ENCODE results near the gene NADK. TPM values are rescaled to one million over a fixed set of nuclear protein-coding genes. Genes with fewer than 3 reads are reported as not detected.

NADK gene
- polyA plus RNA-seq, 1 experiment, result 37.8 TPM

DNA sequence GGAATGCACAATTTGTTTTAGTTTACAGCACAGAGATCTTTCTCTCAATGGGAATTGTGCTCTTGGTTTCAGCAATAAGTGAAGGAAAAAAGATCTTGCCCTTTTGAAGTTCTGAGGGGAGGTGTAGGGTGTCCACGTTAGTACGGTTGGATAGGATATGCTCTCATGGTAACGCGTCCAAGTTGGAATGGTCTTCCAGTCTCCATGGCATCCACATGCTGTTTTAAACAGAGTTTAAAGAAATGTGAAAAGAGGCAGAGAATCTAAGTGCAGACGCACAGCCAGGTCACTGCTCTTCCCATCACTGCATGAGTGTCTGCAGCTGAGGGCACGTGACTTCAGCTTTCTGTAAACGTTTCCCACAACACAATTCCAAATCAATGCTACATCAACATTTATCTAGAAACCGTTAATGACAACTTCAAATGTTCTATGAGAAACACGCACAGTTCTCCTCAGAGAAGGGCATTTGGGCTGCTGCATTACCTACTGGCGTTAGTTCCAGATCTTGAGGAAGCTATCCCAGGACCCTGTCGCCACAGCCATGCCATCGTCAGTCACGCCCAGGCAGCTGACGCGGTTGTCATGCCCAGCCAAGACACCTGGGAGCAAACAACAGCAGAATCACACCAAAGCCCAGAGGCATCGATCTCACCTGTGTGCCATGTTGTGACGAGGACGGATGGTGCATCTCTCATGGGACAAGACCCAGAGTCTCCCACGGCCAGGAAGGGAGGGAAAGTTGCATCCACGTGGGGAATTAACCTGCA, 8.8 kb upstream of the NADK start:
- H3K27ac ChIP-seq (ENCODE audit: low read depth, low read length), result peak overlapping the region; percentile 11
- DNase-seq (ENCODE audit: low read depth, low spot score), result no peak
- H3K9me3 ChIP-seq (ENCODE audit: control insufficient read depth, insufficient read depth, low read length), result no peaks in the 10 kb centered on the region; the same call in 1 of the 2 replicates
- H3K27me3 ChIP-seq (ENCODE audit: control insufficient read depth, insufficient read depth, low read length), result no peaks in the 10 kb centered on the region
- ChIA-PET CTCF (no interaction called here), POLR2A (no interaction called here)
- TF ChIP-seq, protein P1, sequence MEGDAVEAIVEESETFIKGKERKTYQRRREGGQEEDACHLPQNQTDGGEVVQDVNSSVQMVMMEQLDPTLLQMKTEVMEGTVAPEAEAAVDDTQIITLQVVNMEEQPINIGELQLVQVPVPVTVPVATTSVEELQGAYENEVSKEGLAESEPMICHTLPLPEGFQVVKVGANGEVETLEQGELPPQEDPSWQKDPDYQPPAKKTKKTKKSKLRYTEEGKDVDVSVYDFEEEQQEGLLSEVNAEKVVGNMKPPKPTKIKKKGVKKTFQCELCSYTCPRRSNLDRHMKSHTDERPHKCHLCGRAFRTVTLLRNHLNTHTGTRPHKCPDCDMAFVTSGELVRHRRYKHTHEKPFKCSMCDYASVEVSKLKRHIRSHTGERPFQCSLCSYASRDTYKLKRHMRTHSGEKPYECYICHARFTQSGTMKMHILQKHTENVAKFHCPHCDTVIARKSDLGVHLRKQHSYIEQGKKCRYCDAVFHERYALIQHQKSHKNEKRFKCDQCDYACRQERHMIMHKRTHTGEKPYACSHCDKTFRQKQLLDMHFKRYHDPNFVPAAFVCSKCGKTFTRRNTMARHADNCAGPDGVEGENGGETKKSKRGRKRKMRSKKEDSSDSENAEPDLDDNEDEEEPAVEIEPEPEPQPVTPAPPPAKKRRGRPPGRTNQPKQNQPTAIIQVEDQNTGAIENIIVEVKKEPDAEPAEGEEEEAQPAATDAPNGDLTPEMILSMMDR (IDR thresholded peaks at IDR 0.05; ENCODE audit: low read depth, low read length), result no peak
- no peak overlapping the region for H3K4me3 ChIP-seq (ENCODE audit: low read depth, low read length)

DNA sequence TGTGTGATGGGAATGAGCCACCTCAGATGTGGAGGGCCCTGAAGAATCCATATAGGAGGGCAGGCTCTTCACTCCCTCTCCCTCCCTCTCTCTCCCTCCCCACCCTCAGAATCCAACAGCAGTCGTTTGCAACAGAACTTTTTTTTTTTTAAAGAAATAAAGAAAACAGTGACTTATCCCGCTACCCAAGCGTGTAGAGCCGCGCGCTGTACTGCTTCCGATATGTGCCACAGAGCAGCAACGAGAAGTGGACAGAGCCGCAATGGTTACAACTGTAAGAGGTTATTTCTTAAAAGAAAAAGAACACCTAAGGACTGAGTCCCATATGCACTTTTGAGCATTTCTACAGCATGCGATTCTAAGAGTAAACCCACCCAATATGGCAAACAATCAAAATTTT, 7.4 kb upstream of the NADK start:
- H3K27ac ChIP-seq (ENCODE audit: low read depth, low read length), result no peak overlapping the region
- CTCF ChIA-PET, result no interaction called here

DNA sequence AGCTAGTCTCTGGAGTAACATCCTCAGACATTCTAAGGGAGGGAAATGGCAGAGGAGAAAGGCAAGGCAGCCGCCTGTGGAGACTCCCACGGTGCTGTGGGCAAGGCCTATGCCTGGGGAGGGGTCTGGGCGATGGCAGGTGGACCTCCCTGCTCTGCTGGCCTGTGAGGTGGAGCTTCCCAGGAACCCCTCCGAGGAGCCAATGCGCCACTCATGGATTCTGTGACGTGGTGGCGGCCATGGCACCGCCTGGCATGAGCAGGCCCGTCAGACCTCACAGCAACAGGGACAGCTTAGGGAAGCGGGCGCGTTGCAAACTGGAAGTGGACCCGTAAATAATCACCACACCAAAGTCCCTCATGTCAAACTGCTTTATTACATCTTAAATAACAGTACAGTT, 6.7 kb upstream of the NADK start:
- no peak for DNase-seq (ENCODE audit: low read depth, low spot score)
- TF ChIP-seq, protein P1 (IDR thresholded peaks at IDR 0.05; ENCODE audit: low read depth, low read length), result no peak
- Histone ChIP-seq H3K9me3 (ENCODE audit: control insufficient read depth, insufficient read depth, low read length) (no peaks in the 10 kb centered on the region; the same call in 1 of the 2 replicates), H3K27me3 (ENCODE audit: control insufficient read depth, insufficient read depth, low read length) (no peaks in the 10 kb centered on the region), H3K4me3 (ENCODE audit: low read depth, low read length) (no peak overlapping the region), H3K27ac (ENCODE audit: low read depth, low read length) (no peak overlapping the region)
- POLR2A ChIA-PET, result no interaction called here
- CTCF ChIA-PET, result interaction anchor here (0.9 to 1.2 kb wide), 2 partner anchors 121 to 124 kb away, joined by 3 to 5 read pairs; no protein-coding TSS in a partner anchor

More for the DNA sequence above, 7.4 kb upstream of the NADK start:
- Histone ChIP-seq H3K27me3 (ENCODE audit: control insufficient read depth, insufficient read depth, low read length) (no peaks in the 10 kb centered on the region), H3K9me3 (ENCODE audit: control insufficient read depth, insufficient read depth, low read length) (no peaks in the 10 kb centered on the region; the same call in 1 of the 2 replicates), H3K4me3 (ENCODE audit: low read depth, low read length) (no peak overlapping the region)
- no peak for DNase-seq (ENCODE audit: low read depth, low spot score)
- POLR2A ChIA-PET, result no interaction called here
- TF ChIP-seq, protein P1 (IDR thresholded peaks at IDR 0.05; ENCODE audit: low read depth, low read length), result no peak

DNA sequence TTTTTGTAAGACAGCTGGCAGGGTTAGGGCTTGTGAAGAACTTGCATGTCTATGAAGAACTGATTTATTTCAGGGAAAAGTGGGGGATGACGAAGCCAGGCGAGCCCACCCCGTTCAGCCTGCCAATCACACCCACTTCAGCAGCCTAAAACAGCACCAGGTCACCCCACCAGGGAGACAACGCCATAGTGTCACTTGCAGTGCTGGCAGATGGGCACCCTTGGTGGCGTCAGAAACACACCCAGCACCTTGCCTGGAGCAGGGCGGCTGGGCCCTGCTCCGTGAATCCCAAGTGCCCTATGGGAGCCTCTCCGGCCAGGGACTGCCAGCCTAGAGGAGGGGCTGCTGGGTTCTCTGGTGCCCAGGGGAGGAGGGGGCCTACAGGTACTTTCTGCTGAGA, 5.0 kb upstream of the NADK start:
- POLR2A ChIA-PET, result no interaction called here

More for the DNA sequence above, 5.0 kb upstream of the NADK start:
- DNase-seq (ENCODE audit: low read depth, low spot score), result no peak
- peak overlapping the region; percentile 75 for H3K27ac ChIP-seq (ENCODE audit: low read depth, low read length)
- no peak overlapping the region for H3K4me3 ChIP-seq (ENCODE audit: low read depth, low read length)
- no peaks in the 10 kb centered on the region for H3K27me3 ChIP-seq (ENCODE audit: control insufficient read depth, insufficient read depth, low read length)
- CTCF ChIA-PET, result no interaction called here
- H3K9me3 ChIP-seq (ENCODE audit: control insufficient read depth, insufficient read depth, low read length), result no peaks in the 10 kb centered on the region; the same call in 1 of the 2 replicates
- TF ChIP-seq, protein P1 (IDR thresholded peaks at IDR 0.05; ENCODE audit: low read depth, low read length), result no peak

Measured in AG04450 (cell line).